ENCODE measurements around the gene ZFAND5.

DNA sequence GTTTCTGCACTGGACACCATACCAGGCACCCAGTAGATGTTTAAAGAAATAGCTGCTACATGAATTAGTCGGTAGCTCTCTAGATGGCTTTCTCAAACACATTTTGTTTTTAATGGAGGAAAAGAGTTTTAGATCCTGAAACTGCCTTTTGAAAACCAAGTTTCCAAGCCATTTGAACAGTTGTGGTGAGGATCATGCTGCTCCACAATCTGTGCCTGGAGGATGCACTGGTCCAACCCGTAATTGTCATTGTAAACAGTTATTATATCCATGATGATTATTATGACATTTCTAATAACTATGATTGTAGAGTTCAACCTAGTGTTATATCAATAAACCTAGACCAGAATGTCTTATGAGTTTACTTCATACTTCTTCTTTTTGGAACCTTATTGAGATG lies 35.9 kb upstream of the ZFAND5 start:
- TF ChIP-seq, protein P1, sequence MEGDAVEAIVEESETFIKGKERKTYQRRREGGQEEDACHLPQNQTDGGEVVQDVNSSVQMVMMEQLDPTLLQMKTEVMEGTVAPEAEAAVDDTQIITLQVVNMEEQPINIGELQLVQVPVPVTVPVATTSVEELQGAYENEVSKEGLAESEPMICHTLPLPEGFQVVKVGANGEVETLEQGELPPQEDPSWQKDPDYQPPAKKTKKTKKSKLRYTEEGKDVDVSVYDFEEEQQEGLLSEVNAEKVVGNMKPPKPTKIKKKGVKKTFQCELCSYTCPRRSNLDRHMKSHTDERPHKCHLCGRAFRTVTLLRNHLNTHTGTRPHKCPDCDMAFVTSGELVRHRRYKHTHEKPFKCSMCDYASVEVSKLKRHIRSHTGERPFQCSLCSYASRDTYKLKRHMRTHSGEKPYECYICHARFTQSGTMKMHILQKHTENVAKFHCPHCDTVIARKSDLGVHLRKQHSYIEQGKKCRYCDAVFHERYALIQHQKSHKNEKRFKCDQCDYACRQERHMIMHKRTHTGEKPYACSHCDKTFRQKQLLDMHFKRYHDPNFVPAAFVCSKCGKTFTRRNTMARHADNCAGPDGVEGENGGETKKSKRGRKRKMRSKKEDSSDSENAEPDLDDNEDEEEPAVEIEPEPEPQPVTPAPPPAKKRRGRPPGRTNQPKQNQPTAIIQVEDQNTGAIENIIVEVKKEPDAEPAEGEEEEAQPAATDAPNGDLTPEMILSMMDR (IDR thresholded peaks at IDR 0.05) = no peak
- TF ChIP-seq FOXM1 (IDR thresholded peaks at IDR 0.05; ENCODE audit: low read depth) = no peak
- TF ChIP-seq TAF1 (IDR thresholded peaks at IDR 0.05; ENCODE audit: borderline replicate concordance, low read depth, low read length) = no peak
- TF ChIP-seq, protein P2, sequence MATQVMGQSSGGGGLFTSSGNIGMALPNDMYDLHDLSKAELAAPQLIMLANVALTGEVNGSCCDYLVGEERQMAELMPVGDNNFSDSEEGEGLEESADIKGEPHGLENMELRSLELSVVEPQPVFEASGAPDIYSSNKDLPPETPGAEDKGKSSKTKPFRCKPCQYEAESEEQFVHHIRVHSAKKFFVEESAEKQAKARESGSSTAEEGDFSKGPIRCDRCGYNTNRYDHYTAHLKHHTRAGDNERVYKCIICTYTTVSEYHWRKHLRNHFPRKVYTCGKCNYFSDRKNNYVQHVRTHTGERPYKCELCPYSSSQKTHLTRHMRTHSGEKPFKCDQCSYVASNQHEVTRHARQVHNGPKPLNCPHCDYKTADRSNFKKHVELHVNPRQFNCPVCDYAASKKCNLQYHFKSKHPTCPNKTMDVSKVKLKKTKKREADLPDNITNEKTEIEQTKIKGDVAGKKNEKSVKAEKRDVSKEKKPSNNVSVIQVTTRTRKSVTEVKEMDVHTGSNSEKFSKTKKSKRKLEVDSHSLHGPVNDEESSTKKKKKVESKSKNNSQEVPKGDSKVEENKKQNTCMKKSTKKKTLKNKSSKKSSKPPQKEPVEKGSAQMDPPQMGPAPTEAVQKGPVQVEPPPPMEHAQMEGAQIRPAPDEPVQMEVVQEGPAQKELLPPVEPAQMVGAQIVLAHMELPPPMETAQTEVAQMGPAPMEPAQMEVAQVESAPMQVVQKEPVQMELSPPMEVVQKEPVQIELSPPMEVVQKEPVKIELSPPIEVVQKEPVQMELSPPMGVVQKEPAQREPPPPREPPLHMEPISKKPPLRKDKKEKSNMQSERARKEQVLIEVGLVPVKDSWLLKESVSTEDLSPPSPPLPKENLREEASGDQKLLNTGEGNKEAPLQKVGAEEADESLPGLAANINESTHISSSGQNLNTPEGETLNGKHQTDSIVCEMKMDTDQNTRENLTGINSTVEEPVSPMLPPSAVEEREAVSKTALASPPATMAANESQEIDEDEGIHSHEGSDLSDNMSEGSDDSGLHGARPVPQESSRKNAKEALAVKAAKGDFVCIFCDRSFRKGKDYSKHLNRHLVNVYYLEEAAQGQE (IDR thresholded peaks at IDR 0.05; ENCODE audit: low read depth, low read length) = no peak
- TF ChIP-seq POLR2AphosphoS5 (IDR thresholded peaks at IDR 0.05; ENCODE audit: low read depth, low read length) = no peak
- TF ChIP-seq, protein P3, sequence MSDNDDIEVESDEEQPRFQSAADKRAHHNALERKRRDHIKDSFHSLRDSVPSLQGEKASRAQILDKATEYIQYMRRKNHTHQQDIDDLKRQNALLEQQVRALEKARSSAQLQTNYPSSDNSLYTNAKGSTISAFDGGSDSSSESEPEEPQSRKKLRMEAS (IDR thresholded peaks at IDR 0.05; ENCODE audit: low read depth) = no peak
